Occipital lobe (tissue), 2 donors: Measurements from ENCODE around the gene ATCAY. TPM values are rescaled to one million over a fixed set of nuclear protein-coding genes. Genes with fewer than 3 reads are reported as not detected.

ENCODE experiments used
- DNase-seq: peaks from one replicate; lab custom pipeline; 2025; lab: John Stamatoyannopoulos, UW
- total RNA-seq: library from RNA; depleted of rRNA; stranded (reverse); fragments of >200 nt; gene quantifications from one replicate; pipeline ENCODE4 v1.2.3, GENCODE V29; 2014

ATCAY gene
- 85.9 TPM for total RNA-seq

- peak; percentile 58 for DNase-seq
Measured at GRCh38 chr19:3880471-3881271, at the start of gene ATCAY. TSS of gene ATCAY (plus strand) at chr19:3880685. CDS start at chr19:3885768, 5,083 bp downstream.

GRCh38 chr19:3831601-3832000 lies 48.9 kb upstream of the ATCAY start:
- no peak for DNase-seq

- no peak for DNase-seq
Measured at GRCh38 chr19:3832001-3832400, 48.5 kb upstream of the ATCAY start.

GRCh38 chr19:3833578-3834348 lies 46.7 kb upstream of the ATCAY start:
- DNase-seq, result no peak

- DNase-seq, result no peak
Measured at GRCh38 chr19:3834349-3835054, 46.0 kb upstream of the ATCAY start.

GRCh38 chr19:3835055-3835435 lies 45.4 kb upstream of the ATCAY start:
- no peak for DNase-seq

- DNase-seq, result no peak
Measured at GRCh38 chr19:3836887-3837286, 43.6 kb upstream of the ATCAY start.

GRCh38 chr19:3837332-3837731 lies 43.2 kb upstream of the ATCAY start:
- DNase-seq, result no peak

GRCh38 chr19:3837922-3838321 lies 42.6 kb upstream of the ATCAY start:
- DNase-seq, result no peak

GRCh38 chr19:3838661-3839060 lies 41.8 kb upstream of the ATCAY start:
- DNase-seq, result no peak

GRCh38 chr19:3839941-3840340 lies 40.5 kb upstream of the ATCAY start:
- no peak for DNase-seq

- no peak for DNase-seq
Measured at GRCh38 chr19:3840804-3841203, 39.7 kb upstream of the ATCAY start.

- no peak for DNase-seq
Measured at GRCh38 chr19:3842948-3843347, 37.5 kb upstream of the ATCAY start.

GRCh38 chr19:3844596-3844995 lies 35.9 kb upstream of the ATCAY start:
- DNase-seq, result no peak

GRCh38 chr19:3849092-3849491 lies 31.4 kb upstream of the ATCAY start:
- no peak for DNase-seq

GRCh38 chr19:3849787-3850186 lies 30.7 kb upstream of the ATCAY start:
- no peak for DNase-seq

- DNase-seq, result no peak
Measured at GRCh38 chr19:3850320-3850972, 30.0 kb upstream of the ATCAY start.

- no peak for DNase-seq
Measured at GRCh38 chr19:3851254-3852176, 29.0 kb upstream of the ATCAY start.

- no peak for DNase-seq
Measured at GRCh38 chr19:3852177-3852511, 28.3 kb upstream of the ATCAY start.

GRCh38 chr19:3852614-3853254 lies 27.8 kb upstream of the ATCAY start:
- no peak for DNase-seq
